Mononuclear cell (primary cell): ENCODE measurements around the gene ATP6V0A1. TPM values are rescaled to one million over a fixed set of nuclear protein-coding genes. Genes with fewer than 3 reads are reported as not detected.
"Not testable (repeated sequence)": the region's sequence is repeated elsewhere in the genome, so short reads cannot be mapped to it uniquely, and the experiment has no call there.

Source experiments
- H3K27me3 ChIP-seq: 2 replicates; pipeline ENCODE4 v1.6.0; 2011; ENCODE audit warnings: low read length, control low read depth; ENCODE audit not compliant: insufficient read depth
- H3K4me1 ChIP-seq: 2 replicates; pipeline ENCODE4 v1.5.1; 2011; ENCODE audit warnings: mild to moderate bottlenecking, low read length, control low read depth; ENCODE audit not compliant: insufficient read depth
- H3K4me3 ChIP-seq: 2 replicates; pipeline ENCODE4 v1.5.1; 2011; ENCODE audit warnings: mild to moderate bottlenecking, low read length, moderate library complexity
- H3K9me3 ChIP-seq: 2 replicates; pipeline ENCODE4 v1.5.1; 2011; ENCODE audit warnings: low read depth, mild to moderate bottlenecking, control low read depth, low read length
- total RNA-seq: library from RNA; depleted of rRNA; stranded (reverse); fragments of >200 nt; gene quantifications from one replicate; pipeline ENCODE4 v1.2.3, GENCODE V29; 2012

Gene ATP6V0A1
- total RNA-seq: 38.4 TPM

GRCh38 chr17:42458497-42459255, at the start of gene ATP6V0A1:
Gene ATP6V0A1, plus strand, starts transcription at chr17:42458878. Its CDS starts 2,017 bp downstream, at chr17:42460895.
- H3K9me3 ChIP-seq: no peaks in the 10 kb centered on the region
- H3K4me3 ChIP-seq: peak within 1 kb of the TSS; percentile 68
- no peaks in the 10 kb centered on the region for H3K27me3 ChIP-seq
- peaks cover 71% of the 10 kb centered on the region for H3K4me1 ChIP-seq

GRCh38 chr17:42409523-42410318, 49.0 kb upstream of the ATP6V0A1 start:
- no peaks in the 10 kb centered on the region for H3K9me3 ChIP-seq
- H3K4me1 ChIP-seq: peaks cover 27% of the 10 kb centered on the region
- no peaks in the 10 kb centered on the region for H3K27me3 ChIP-seq
- H3K4me3 ChIP-seq: no peak overlapping the region

DNA sequence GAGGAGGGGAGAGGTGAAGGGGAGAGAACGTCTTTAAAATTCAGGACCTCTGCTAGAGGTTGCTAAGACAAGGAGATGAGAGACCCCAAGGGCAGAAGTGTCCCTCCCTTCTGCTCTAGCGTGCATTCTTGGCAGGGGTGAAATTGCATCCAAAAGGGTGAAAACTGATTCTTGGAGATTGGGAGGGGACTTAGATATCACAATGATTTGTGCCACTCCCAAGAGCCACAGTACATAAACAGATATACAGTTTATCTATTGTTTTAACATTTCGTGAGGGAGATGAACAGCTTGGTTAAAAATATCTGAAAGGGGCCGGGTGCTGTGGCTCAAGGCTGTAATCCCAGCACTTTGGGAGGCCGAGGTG, 48.4 kb upstream of the ATP6V0A1 start:
- Histone ChIP-seq H3K9me3 (no peaks in the 10 kb centered on the region), H3K4me1 (peaks cover 32% of the 10 kb centered on the region), H3K27me3 (no peaks in the 10 kb centered on the region), H3K4me3 (no peak overlapping the region)

- Histone ChIP-seq H3K4me3 (no peak overlapping the region), H3K4me1 (peaks cover 33% of the 10 kb centered on the region), H3K27me3 (no peaks in the 10 kb centered on the region), H3K9me3 (no peaks in the 10 kb centered on the region)
Observed at GRCh38 chr17:42411361-42411760, 47.3 kb upstream of the ATP6V0A1 start.

GRCh38 chr17:42411905-42412679, 46.6 kb upstream of the ATP6V0A1 start:
- Histone ChIP-seq H3K9me3 (no peaks in the 10 kb centered on the region), H3K4me3 (no peak overlapping the region), H3K27me3 (no peaks in the 10 kb centered on the region), H3K4me1 (peaks cover 26% of the 10 kb centered on the region)

- H3K9me3 ChIP-seq: no peaks in the 10 kb centered on the region
- H3K27me3 ChIP-seq: no peaks in the 10 kb centered on the region
- peaks cover 30% of the 10 kb centered on the region for H3K4me1 ChIP-seq
- H3K4me3 ChIP-seq: no peak overlapping the region
Observed at GRCh38 chr17:42413464-42414040, 45.1 kb upstream of the ATP6V0A1 start.

DNA sequence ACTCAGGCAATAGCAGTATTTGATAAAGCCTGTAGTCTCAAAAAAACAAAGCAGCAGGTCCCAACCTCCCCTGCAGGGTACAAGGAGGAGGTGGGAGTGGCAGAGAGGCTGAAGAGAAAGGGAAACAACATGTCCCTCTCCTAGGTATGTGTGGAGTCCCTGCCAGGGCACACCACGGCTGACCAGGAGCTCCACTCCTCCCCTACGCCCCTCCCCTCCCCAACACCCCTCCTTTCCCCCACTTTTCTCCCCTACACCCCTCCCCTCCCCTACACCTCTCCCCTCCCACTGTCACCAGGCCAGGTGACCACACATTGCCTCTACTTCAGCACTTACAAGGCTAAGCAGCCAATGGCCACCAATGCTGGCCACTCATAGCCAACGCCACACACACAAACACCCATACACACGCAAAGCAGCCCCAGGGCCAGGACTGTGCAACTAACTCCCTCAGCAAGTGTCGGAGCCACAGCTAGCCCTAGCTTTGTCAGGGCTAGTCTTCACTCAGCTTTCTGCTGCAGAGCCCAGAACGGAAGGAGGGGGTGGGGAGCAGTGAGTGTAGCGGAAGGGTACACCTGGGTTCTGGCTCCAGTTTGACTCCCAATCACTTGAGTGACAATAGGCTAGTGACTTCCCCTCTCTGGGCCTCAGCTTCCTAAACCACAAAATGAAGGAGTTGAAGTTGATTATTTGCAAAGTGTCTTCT, 43.8 kb upstream of the ATP6V0A1 start:
- H3K4me3 ChIP-seq: no peak overlapping the region
- H3K9me3 ChIP-seq: no peaks in the 10 kb centered on the region
- H3K4me1 ChIP-seq: peaks cover 30% of the 10 kb centered on the region
- H3K27me3 ChIP-seq: no peaks in the 10 kb centered on the region

GRCh38 chr17:42417981-42418380, 40.7 kb upstream of the ATP6V0A1 start:
- peaks cover 48% of the 10 kb centered on the region for H3K4me1 ChIP-seq
- H3K27me3 ChIP-seq: peaks cover 25% of the 10 kb centered on the region
- not testable (repeated sequence) for H3K4me3 ChIP-seq, H3K9me3 ChIP-seq

GRCh38 chr17:42421136-42421506, 37.6 kb upstream of the ATP6V0A1 start:
- H3K4me3 ChIP-seq: no peak overlapping the region
- H3K4me1 ChIP-seq: peaks cover 31% of the 10 kb centered on the region
- no peaks in the 10 kb centered on the region for H3K9me3 ChIP-seq
- H3K27me3 ChIP-seq: peaks cover 51% of the 10 kb centered on the region

DNA sequence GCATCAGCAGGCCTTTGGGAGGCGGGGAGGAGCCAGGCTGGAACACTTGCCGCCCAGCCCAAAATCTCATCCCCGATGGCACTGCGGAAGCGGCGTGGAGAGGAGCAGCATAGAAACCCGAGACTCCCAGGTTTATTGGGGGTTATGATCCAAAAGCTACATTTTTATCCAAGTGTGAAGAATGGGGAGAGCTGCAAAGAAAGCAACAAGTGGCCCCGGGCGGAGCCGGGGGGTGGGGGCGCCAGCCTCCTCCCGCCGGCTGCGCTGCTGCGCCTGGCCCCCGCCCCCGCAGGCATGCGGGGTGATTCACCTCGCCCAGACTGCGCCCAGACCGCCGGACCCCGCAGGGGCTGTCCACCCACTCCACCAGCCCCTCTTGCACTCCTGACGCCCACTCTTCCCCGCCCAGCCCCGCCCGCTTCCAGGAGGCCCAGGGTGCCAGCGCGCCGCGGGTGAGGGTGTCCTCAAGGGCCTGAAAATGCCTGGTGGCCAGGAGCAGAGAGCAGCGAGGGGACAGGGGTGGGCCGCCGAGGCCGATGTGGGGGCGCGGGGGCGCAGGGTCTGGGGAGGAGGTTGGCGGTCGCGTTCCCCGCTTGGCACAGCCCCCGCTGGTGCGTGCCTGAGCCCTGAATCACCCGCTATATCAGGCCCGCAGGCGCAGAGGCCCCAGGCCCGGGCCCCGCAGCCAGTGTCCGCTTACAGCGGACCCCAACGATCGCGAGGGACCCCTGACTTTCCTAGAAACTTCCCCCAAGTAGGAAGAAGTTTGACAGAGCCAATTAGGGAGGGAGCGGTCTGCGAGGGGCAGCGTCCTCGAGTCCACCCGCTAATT, 37.0 kb upstream of the ATP6V0A1 start:
- peaks cover 31% of the 10 kb centered on the region for H3K4me1 ChIP-seq
- H3K27me3 ChIP-seq: peaks cover 51% of the 10 kb centered on the region
- H3K9me3 ChIP-seq: no peaks in the 10 kb centered on the region
- no peak overlapping the region for H3K4me3 ChIP-seq

GRCh38 chr17:42422412-42422957, 36.2 kb upstream of the ATP6V0A1 start:
- no peak overlapping the region for H3K4me3 ChIP-seq

GRCh38 chr17:42422958-42423712, 35.5 kb upstream of the ATP6V0A1 start, which contains the start of gene CAVIN1:
Gene CAVIN1, minus strand, starts transcription at chr17:42423256. Its CDS starts 159 bp downstream, at chr17:42423097.
- Histone ChIP-seq H3K27me3 (peaks cover 51% of the 10 kb centered on the region), H3K4me1 (peaks cover 22% of the 10 kb centered on the region), H3K9me3 (no peaks in the 10 kb centered on the region), H3K4me3 (no peak within 1 kb of the TSS)

More at GRCh38 chr17:42422412-42422957, 36.2 kb upstream of the ATP6V0A1 start:
- peaks cover 28% of the 10 kb centered on the region for H3K4me1 ChIP-seq
- no peaks in the 10 kb centered on the region for H3K9me3 ChIP-seq
- peaks cover 51% of the 10 kb centered on the region for H3K27me3 ChIP-seq

GRCh38 chr17:42423766-42424165, 34.9 kb upstream of the ATP6V0A1 start:
- peaks cover 26% of the 10 kb centered on the region for H3K4me1 ChIP-seq
- no peak overlapping the region for H3K4me3 ChIP-seq
- peaks cover 51% of the 10 kb centered on the region for H3K27me3 ChIP-seq
- no peaks in the 10 kb centered on the region for H3K9me3 ChIP-seq
